GM18867 (cell line): Measurements from ENCODE around the gene GLRA3.
"Not testable (repeated sequence)": the region's sequence is repeated elsewhere in the genome, so short reads cannot be mapped to it uniquely, and the experiment has no call there.

Experiments used
- ATAC-seq: cut with Tn5 transposase; IDR thresholded peaks from one replicate; pipeline ENCODE4 v1.9.1; 2021; ENCODE audit warnings: mild to moderate bottlenecking, moderate library complexity; ENCODE audit not compliant: unreplicated experiment

Gene GLRA3

DNA sequence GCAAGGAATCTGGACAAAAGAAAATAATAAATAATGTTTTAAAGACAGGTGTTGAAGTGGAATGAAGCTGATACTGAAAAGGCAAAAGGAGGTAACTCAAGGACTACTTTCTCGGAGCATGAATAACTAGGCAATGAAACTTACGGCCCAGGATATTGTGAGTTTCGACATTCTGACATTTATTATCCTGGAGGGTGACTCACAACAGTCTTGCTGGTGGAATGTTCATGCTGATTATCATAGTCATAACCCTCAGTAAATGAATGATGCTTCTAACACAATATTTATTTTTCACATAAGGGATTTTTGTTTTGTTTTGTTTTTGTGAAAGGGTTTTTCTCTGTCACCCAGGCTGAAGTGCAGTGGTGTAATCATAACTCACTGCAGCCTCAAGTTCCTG lies 159.8 kb downstream of the GLRA3 start:
- ATAC-seq = no peak

DNA sequence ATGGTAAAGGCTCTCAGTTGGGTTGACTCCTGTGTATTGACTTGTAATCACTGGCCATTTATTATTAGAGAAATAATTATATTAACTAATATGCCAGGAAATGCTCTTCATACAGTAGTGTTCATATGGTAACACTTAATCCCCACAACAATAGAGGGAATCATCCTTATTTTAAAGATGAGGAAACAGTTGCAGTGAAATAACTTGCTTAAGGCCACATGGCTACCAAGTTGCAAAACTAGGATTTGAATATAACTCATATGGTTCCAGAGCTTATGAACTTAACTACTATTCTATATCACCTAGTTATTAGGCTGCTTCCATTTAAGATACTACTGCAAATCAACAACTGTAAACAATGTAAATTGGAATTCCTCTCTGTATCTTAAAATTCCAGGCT lies 163.2 kb downstream of the GLRA3 start:
- ATAC-seq = no peak

DNA sequence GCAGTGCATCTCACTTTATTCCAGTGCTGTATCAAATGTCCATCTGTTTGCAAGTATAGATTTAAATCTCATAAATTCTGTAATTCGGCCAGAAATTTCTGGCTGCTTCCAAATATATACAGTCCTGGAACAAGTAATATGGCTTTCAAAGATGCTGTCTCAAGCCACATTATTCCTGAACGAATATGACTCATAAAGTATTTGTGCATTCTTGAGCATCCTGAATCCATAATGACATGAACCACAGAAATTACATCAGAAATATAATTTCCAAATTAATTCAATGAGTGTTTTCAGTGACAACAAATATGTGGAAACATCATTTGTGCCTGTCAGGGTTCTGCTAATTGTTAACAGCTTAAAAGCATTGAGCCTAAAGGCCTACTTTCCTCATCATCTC lies 165.8 kb downstream of the GLRA3 start:
- no peak for ATAC-seq

DNA sequence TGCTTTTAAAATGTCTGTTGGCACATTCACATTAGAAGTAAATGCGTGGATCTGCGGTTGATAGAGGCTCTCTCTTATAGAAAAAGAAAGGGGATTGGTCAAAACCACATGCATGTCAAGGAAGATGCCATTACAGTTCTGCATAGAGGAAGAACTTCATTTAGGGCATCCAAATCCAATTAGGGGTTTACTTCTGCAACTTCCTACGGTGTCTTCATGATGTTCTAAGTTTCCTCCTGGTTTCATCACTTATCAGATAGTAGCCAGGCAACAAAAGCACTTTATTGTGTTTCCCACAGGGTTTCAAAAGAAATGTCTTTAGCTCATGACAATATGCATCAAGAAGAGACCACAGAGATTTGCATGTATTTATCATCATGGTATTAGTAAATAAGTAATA lies 170.8 kb downstream of the GLRA3 start:
- ATAC-seq = no peak

DNA sequence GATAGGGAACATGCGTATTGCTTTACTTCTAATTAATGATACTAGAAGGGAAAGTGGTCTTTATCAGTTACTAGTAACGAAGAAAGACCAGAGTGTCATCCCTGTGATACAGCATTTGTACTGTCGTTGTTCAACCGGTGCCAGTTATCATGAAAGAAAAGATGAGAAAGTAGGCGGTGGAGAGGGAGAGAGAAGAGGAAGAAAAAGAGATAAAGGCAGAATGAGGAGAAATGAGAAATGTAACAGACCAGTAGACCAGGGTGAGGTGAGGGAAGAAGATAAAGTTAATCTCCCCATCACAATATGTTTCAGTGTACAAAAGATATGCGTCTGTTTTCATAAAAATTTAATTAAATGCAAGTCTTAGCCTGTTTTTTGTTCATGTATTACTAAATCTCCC lies 171.6 kb downstream of the GLRA3 start:
- no peak for ATAC-seq

DNA sequence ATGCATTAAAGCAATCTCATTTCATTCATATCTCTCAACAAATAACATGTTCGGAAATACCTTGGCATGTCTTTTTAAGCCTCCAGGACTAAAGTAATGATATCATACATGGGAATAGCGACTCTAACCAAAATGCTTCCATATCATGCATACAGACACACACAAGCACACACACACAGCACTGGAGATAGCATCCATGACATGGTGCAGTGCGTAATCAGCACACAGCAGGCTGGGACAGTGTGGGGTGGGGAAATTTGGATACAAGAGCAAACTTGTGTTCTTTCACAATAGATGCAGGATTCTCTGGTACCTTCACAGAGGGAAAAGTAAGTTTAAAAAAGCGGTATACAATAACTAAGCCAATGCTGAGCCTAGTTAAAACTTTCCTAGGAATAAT lies 174.4 kb downstream of the GLRA3 start:
- no peak for ATAC-seq

DNA sequence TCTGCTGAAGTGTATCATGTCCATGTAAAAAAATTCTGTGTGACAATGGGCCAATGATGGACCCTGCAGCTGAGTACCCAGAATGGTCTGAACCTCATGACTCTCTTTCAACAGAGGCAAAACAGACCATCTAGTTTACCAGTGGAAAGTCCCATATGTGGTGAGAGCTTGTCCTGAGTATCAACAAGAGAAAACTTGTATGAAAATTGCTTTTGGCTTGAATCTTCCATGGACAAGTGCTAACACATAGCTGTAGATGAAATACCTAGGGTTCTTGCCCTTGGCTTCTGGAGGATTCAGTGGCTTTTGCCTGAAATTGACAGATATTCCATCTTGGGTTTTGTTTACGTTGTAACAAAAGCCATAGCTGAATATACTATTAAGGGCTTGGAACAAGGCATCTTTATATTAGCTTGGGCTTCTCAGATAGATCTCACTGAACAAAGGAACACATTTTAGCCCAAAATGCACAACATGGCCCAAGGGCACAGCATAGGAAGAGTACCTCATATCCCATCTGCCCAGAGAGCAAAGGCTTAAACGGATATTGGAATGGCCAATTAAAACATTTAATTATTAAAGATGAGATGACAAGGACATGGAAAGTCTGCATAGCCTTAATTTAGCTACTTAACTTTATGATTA lies 178.2 kb downstream of the GLRA3 start:
- ATAC-seq = no peak

DNA sequence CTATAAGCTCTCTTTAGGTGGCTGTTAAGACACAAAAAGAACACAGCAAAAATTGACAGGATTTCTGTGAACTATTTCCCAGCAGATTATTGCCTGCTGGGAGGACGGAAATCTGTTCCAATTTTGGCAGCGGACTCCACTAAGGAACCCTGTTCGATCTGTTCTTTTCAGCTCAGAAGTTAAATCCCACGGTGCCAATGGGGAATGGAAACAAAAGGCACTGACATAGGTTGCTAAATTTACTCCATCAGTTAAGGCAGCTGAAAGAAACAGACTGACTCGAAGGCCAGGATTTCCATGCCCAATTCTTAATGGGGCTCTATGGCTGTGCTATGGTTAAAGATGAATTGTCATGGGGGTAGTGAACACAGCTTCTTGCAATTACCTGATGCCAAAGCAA lies 180.2 kb downstream of the GLRA3 start:
- no peak for ATAC-seq

DNA sequence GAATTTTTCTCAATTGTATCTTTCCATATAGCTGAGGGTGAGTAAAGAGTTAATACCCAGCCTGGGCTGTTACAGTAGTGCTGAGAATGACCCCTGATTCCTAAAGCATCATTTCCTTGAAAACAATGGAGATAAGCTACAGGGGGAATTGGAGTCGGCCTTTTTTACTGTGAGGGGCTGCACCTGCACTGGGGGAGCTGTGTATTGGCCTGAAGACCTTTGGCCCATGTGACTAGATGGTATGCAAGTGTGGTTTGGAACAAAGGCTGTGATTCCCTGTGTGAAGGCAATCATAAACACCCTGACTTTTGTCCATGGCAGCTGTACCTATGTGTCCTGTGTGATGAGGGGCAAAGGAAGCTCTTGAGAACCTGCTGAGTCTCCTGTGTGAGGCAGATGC lies 182.7 kb downstream of the GLRA3 start:
- no peak for ATAC-seq

DNA sequence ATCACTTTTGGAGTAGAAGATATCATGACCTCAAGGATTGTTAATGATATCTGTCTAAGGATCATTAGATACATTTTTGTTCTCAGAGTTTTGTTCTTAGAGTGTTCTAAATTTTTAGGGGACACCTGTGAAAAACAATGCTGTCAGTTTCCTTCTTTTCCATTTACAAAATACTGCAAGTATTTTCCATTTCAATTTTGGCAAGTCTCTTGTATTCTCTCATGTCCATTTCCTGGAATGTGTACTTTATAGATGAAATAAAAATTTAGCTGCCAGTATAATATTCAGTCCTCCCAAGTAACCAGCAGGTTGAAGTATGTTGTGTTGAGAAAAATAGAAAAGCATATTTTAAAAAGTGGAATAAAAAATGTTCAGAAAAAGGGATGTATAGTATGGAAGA lies 188.9 kb downstream of the GLRA3 start:
- no peak for ATAC-seq

DNA sequence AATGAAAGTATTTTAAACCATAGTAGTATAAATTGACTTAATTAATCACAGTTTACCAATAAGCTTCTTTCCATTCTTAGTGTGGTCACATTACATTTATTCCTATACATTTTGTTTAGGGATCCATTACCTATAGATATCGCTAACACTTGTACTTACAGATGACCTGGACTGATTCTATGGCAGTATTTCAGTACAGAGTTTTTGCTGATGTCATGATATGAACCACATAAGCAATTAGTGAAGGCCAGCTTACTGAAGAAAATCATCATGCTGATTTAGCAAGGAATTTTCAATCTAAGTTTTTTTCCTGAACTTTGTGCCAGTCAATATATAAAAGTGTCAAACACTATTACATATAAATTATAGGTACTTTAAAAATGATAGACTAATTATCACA lies 193.3 kb downstream of the GLRA3 start:
- no peak for ATAC-seq

DNA sequence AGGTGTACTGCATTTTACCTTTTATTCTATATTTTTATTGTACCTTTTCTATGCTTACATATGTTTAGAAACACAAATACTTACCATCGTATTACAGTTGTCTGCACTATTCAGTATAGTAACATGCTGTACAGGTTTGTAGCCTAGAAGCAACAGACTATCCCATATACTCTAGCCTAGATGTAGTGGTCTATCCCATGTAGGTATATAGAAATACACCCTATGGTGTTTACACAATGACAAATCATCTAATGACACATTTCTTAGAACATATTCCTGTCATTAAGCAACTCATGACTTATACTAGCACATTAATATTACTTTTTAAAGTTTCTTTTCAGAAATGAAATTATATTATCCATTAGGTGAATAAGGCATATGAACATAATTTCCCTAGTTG lies 195.6 kb downstream of the GLRA3 start:
- no peak for ATAC-seq

DNA sequence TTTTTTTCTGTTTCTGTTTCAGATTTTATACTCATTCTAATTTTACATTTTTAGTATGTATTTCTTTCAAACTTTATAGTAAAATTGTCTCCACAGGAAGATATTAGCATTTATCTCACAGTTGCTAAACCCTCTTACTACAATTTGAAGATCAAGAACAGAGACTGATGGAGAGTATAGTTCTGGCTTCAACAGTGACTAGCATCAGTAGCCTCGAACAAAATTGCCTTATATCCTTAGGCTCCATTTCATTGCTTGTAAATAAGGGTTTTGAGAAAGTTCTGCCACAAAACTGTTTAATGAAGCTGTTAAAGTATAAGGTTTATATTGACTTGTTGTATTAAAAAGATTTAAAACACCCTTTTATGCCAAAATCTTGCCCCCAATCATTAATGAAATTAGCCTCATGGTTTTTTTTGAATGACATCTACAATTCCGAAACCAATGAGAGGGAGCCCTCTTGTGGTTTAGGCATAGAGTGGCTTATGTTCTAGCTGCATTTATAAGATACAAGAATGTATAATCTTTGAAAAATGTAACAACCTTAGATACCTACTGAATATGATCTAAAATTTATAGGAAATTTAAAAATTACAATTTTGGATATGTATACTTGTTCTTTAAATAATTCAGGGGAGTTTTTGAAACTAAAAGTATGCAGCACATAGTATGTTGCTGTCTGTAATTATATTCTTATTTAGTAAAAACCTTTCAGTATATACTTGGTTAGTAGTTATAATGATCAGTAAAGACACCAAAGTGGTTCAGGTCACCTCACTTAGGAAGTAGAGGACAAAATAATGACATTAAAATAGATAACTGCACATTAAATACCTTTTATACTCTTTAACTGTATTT lies 196.9 kb downstream of the GLRA3 start:
- peak; percentile 77 for ATAC-seq

DNA sequence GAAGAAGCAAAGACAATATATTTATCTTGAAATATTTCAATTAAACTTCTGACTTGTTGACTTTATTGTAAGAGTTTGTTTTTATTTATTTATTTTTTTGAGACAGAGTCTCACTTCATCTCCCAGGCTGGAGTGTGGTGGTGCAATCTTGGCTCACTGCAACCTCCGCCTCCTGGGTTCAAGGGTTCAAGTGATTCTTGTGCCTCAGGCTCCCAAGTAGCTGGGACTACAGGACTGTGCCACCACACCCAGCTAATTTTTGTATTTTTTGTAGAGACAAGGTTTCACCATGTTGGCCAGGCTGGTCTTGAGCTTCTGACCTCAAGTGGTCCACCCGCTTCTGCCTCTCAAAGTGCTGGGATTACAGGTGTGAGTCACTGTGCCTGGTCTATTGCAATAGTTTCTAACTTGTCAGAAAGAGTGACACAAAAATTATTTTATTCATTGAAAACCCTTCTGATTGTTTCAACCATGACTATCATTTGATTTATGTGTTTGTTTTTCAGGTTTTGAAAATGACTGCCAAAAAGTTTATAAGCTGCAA lies 199.1 kb downstream of the GLRA3 start:
- not testable (repeated sequence) for ATAC-seq

DNA sequence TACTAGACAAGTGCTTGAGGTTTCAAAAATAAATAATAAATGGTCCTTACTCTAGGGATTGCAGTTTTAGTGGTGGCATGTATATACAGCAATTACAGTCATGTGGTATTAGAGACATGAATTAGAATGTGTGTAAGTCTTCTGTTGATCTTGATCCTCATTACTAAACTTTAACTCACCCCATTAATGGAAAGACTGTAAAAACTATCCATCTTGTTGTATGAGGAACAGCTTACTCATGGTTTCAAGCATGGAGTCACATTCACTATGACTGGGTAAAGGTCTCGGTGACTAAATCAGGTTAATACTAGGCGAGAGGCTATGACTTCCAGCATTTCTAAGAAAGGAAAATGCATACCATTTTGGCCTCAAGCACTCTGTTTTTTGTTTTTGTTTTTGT lies 199.8 kb downstream of the GLRA3 start:
- ATAC-seq = no peak

DNA sequence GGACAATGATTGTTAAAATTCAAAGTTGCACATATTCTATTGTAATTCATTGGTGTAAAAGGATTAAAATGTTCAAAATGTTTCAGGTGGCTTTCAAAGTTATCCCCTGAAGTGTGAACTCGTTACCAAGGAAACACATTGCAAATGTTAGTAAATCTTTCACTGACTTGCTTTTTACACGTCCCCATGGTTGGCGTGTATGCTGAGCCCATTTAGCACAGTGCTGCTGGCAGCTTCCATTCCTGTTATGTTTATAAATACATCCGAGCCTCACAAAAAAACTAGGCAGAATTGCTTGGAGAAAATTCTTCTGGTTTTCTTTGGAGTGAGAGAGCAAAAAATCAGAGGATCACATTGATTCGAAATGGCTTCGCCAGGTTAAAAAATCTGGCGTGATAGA lies 200.9 kb downstream of the GLRA3 start:
- no peak for ATAC-seq

DNA sequence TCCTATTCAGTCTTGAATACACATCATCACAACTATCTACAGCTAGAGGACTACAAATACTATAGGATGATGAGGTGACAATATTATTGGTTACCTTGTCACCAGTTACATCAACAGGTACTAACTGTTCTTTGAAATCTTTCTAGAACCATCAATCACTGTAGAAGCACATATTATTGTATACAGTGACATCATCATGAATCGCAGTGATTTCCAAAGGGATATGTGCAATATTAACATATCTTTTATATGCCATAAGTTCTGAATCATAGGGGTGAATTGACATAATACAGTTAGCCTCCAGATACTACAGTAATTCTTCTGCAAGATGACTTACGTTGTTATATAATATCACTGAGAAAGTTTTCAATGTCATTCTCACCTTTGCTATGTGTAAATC lies 201.6 kb downstream of the GLRA3 start:
- no peak for ATAC-seq

DNA sequence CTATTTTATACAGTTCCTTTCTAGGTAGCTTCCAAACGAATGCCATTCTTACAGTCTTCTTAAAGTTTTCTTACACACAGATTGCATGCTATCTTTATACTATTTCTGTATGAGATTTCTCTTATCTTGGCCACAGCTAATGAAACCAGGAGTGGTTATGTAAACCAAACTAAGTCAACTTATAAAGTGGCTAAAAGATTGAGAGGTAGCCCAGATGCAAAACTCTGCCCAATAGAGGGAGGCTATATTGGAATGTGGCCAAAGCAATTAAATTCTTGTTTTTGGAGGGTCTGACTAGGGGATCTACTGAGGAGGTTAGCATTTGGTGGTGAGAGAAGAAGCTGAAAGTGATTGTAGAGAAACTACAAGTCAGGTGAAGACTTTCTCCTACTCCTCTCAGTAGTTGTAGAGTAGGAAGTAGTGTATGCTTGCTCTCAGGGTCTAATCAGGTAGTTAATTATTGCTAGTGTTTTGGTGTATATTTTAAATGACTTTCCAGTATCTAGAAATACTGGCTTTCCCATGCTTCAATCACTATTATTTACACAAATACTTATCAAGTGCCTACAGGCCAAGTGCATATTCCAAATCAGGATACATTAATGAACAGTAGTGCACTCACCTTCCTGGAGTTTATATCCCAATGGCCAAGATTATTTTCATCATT lies 202.6 kb downstream of the GLRA3 start:
- ATAC-seq = peak; percentile 65

DNA sequence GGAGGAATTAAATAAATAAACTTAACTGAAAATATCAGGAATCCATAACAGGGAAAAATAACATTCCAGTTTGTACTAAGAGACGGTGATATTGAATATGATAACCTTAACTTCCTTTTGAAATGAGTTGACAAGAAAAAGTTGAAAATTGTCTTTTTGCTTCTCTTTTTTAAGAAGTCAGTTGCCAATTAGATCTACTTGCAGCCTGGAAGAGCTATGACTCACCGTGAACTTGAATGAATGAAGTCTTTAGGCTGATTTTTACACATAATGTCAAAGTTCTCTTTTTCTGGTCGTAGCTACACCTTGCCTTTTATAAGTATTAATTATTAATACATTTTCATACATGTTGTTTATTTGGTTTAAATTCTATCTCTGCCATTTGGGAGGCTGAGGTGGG lies 212.4 kb downstream of the GLRA3 start:
- no peak for ATAC-seq

DNA sequence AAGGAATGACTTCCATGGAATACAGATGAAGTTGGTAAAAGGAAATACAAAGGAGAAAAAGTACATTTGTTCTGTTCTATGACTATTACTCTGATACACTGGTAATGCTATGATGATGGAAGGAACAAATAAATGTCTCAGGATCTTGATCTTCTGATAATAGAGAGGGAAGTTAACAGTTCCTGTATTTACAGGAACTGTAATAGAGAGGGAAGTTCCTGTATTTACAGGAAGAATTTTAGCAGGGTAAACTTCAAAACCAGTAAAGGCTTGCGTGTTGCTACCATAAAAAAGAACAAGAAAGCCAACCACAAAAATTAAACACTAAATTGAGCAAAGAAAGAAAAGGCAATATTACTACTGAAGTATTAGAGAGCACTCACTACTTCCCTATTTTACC lies 215.1 kb downstream of the GLRA3 start:
- no peak for ATAC-seq

DNA sequence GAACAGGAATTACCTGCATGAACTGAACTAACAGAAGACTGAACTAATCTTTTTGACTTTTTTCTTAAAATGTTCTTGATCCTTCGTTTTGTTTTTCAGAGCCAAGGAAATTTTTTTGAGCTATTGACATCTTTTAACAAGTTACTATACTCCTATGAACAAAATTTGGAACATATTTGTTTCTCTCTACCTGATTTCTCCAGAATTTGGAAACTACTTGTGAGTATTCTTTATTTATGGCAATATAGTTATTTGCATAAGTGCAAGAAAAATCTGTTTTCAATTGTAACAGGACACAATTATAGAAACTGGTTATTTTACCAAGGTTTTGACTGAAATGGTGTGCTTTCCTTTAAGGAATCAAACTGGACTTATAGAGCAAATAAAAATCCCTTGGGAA lies 217.3 kb downstream of the GLRA3 start:
- ATAC-seq = no peak

DNA sequence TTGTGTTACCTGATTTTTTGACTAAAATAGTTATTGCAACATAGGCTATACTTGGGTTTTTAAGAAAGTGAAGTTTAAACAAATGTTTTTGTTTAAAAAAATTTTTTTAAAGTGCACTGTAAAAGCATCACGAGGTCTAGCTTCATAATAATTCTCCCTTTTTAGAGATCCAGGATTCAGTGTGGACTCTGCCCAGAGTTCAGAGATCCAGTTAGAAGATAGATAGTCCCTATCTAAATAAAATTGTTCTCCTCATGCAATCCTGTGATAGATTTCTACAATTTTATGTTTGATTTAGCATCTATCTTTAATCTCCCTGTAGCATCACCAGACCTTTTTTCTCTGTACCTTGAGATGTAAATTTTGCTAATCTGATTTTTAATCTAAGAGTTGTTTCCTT lies 221.3 kb downstream of the GLRA3 start:
- no peak for ATAC-seq
